ENCODE data around the gene YPEL1. TPM values are rescaled to one million over a fixed set of nuclear protein-coding genes. Genes with fewer than 3 reads are reported as not detected.

Gene YPEL1
- total RNA-seq, 1 experiment from 2014 or later, result 1.2 TPM

- Histone ChIP-seq H3K9me3 (no peaks in the 10 kb centered on the region), H3K4me1 (peaks cover 20% of the 10 kb centered on the region), H3K27me3 (replicated peaks; ENCODE audit: control insufficient read depth, insufficient read depth, low read length) (no peaks in the 10 kb centered on the region), H3K36me3 (ENCODE audit: control insufficient read depth, insufficient read depth, low read length) (no peaks in the 10 kb centered on the region), H3K4me3 (ENCODE audit: low read depth, low read length) (no peak overlapping the region)
- Mint-ChIP-seq H3K27me3 (ENCODE audit: insufficient read depth, unreplicated experiment) (no peaks in the 10 kb centered on the region), H3K27ac (ENCODE audit: unreplicated experiment) (peak overlapping the region; percentile 30), H3K9me3 (ENCODE audit: unreplicated experiment) (no peaks in the 10 kb centered on the region), H3K4me3 (ENCODE audit: unreplicated experiment) (peak overlapping the region; percentile 37), H3K4me1 (ENCODE audit: low read depth, unreplicated experiment) (peaks cover 12% of the 10 kb centered on the region), H3K36me3 (ENCODE audit: insufficient read depth, unreplicated experiment) (peaks cover 14% of the 10 kb centered on the region)
- BruUV-seq (replicated peaks), result no TSS peak
- DNase-seq, result peak; percentile 54 to 57
- no peak for TF ChIP-seq CTCF (IDR thresholded peaks at IDR 0.05; ENCODE audit: insufficient read depth in 1 of 2, low read depth in 1 of 2, low read length in 1 of 2, severe bottlenecking in 1 of 2, unreplicated experiment in 1 of 2)
- intact Hi-C loops (cut with micrococcal nuclease; ENCODE audit: unreplicated experiment), result no loop called here
- ChIA-PET POLR2A (no interaction called here), CTCF (no interaction called here)
Observed at GRCh38 chr22:21701384-21701971, 34.1 kb downstream of the YPEL1 start.

GRCh38 chr22:21700822-21701221 lies 34.8 kb downstream of the YPEL1 start:
- Histone ChIP-seq H3K27me3 (replicated peaks; ENCODE audit: control insufficient read depth, insufficient read depth, low read length) (no peaks in the 10 kb centered on the region), H3K4me3 (ENCODE audit: low read depth, low read length) (no peak overlapping the region), H3K4me1 (peaks cover 20% of the 10 kb centered on the region), H3K9me3 (no peaks in the 10 kb centered on the region), H3K36me3 (ENCODE audit: control insufficient read depth, insufficient read depth, low read length) (0 out of 2 replicates have a peak, but pooled peaks cover 2% of the 10 kb centered on the region)
- Mint-ChIP-seq H3K9me3 (ENCODE audit: unreplicated experiment) (no peaks in the 10 kb centered on the region), H3K27ac (ENCODE audit: unreplicated experiment) (no peak overlapping the region), H3K36me3 (ENCODE audit: insufficient read depth, unreplicated experiment) (peaks cover 16% of the 10 kb centered on the region), H3K4me1 (ENCODE audit: low read depth, unreplicated experiment) (peaks cover 12% of the 10 kb centered on the region), H3K27me3 (ENCODE audit: insufficient read depth, unreplicated experiment) (no peaks in the 10 kb centered on the region), H3K4me3 (ENCODE audit: unreplicated experiment) (peak overlapping the region; percentile 37)
- no TSS peak for BruUV-seq (replicated peaks)
- ChIA-PET CTCF (no interaction called here), POLR2A (no interaction called here)
- no peak for TF ChIP-seq CTCF (IDR thresholded peaks at IDR 0.05; ENCODE audit: insufficient read depth in 1 of 2, low read depth in 1 of 2, low read length in 1 of 2, severe bottlenecking in 1 of 2, unreplicated experiment in 1 of 2)
- no peak for DNase-seq
- intact Hi-C loops (cut with micrococcal nuclease; ENCODE audit: unreplicated experiment), result no loop called here

GRCh38 chr22:21699643-21700042 lies 36.0 kb downstream of the YPEL1 start:
- no TSS peak for BruUV-seq (replicated peaks)
- ChIA-PET POLR2A (no interaction called here), CTCF (interaction anchor here (0.6 kb wide), 1 partner anchor 60 kb away, joined by 3 read pairs; no protein-coding TSS in a partner anchor)
- no peaks in the 10 kb centered on the region for H3K9me3 ChIP-seq
- Mint-ChIP-seq H3K9me3 (ENCODE audit: unreplicated experiment) (no peaks in the 10 kb centered on the region), H3K4me3 (ENCODE audit: unreplicated experiment) (no peak overlapping the region), H3K4me1 (ENCODE audit: low read depth, unreplicated experiment) (peaks cover 12% of the 10 kb centered on the region), H3K36me3 (ENCODE audit: insufficient read depth, unreplicated experiment) (peaks cover 16% of the 10 kb centered on the region), H3K27ac (ENCODE audit: unreplicated experiment) (no peak overlapping the region), H3K27me3 (ENCODE audit: insufficient read depth, unreplicated experiment) (no peaks in the 10 kb centered on the region)
- no peak for TF ChIP-seq CTCF (IDR thresholded peaks at IDR 0.05; ENCODE audit: insufficient read depth in 1 of 2, low read depth in 1 of 2, low read length in 1 of 2, severe bottlenecking in 1 of 2, unreplicated experiment in 1 of 2)
- DNase-seq, result no peak
- 0 out of 2 replicates have a peak, but pooled peaks cover 2% of the 10 kb centered on the region for H3K36me3 ChIP-seq (ENCODE audit: control insufficient read depth, insufficient read depth, low read length)
- intact Hi-C loops (cut with micrococcal nuclease; ENCODE audit: unreplicated experiment), result no loop called here
- H3K27me3 ChIP-seq (replicated peaks; ENCODE audit: control insufficient read depth, insufficient read depth, low read length), result no peaks in the 10 kb centered on the region
- H3K4me3 ChIP-seq (ENCODE audit: low read depth, low read length), result no peak overlapping the region
- peaks cover 20% of the 10 kb centered on the region for H3K4me1 ChIP-seq

All from Caco-2 (cell line).